Eye (tissue), 1 donor: ENCODE data around the gene DHX58.
A peak's percentile ranks its signal among the peaks of the same experiment; 100 is the strongest.

ENCODE experiments used
- DNase-seq: peaks from one replicate; pipeline ENCODE4 v3.0.0-alpha.2; 2015

Gene DHX58

GRCh38 chr17:42109086-42109485, 3.4 kb downstream of the DHX58 start:
- no peak for DNase-seq

- DNase-seq = peak; percentile 93
Measured at GRCh38 chr17:42107597-42108576, 4.6 kb downstream of the DHX58 start.

GRCh38 chr17:42107124-42107523, 5.4 kb downstream of the DHX58 start:
- no peak for DNase-seq

- DNase-seq = no peak
Measured at GRCh38 chr17:42106009-42106408, 6.5 kb downstream of the DHX58 start.

GRCh38 chr17:42104264-42104663, 8.2 kb downstream of the DHX58 start:
- no peak for DNase-seq

- DNase-seq = no peak
Measured at GRCh38 chr17:42103221-42103954, 9.1 kb downstream of the DHX58 start.

GRCh38 chr17:42101513-42102292, 10.8 kb downstream of the DHX58 start:
- peak; percentile 89 for DNase-seq

- DNase-seq = peak; percentile 65
Measured at GRCh38 chr17:42098730-42099399, 13.6 kb downstream of the DHX58 start.

- DNase-seq = peak; percentile 39
Measured at GRCh38 chr17:42097691-42098631, 14.6 kb downstream of the DHX58 start, which contains the start of gene ZNF385C. Gene ZNF385C (minus strand): TSS chr17:42098473. CDS start chr17:42063056, 35,417 bp downstream.

- no peak for DNase-seq
Measured at GRCh38 chr17:42096360-42097111, 16.0 kb downstream of the DHX58 start.

- no peak for DNase-seq
Measured at GRCh38 chr17:42094375-42095069, 18.0 kb downstream of the DHX58 start.

GRCh38 chr17:42092939-42093338, 19.6 kb downstream of the DHX58 start:
- no peak for DNase-seq

GRCh38 chr17:42090964-42091790, 21.3 kb downstream of the DHX58 start:
- no peak for DNase-seq

GRCh38 chr17:42088736-42089135, 23.8 kb downstream of the DHX58 start:
- DNase-seq = no peak

GRCh38 chr17:42087736-42088705, 24.5 kb downstream of the DHX58 start:
- DNase-seq = no peak

- DNase-seq = no peak
Measured at GRCh38 chr17:42087042-42087701, 25.3 kb downstream of the DHX58 start.
